ENCODE results near the gene DDAH1. TPM values are rescaled to one million over a fixed set of nuclear protein-coding genes. Genes with fewer than 3 reads are reported as not detected.

Gene DDAH1
- total and polyA plus RNA-seq, 2 of the 8 experiments (the other 6 are each of a cell fraction or from before 2014, with no cell fraction given): 22.8 to 54.5 TPM

DNA sequence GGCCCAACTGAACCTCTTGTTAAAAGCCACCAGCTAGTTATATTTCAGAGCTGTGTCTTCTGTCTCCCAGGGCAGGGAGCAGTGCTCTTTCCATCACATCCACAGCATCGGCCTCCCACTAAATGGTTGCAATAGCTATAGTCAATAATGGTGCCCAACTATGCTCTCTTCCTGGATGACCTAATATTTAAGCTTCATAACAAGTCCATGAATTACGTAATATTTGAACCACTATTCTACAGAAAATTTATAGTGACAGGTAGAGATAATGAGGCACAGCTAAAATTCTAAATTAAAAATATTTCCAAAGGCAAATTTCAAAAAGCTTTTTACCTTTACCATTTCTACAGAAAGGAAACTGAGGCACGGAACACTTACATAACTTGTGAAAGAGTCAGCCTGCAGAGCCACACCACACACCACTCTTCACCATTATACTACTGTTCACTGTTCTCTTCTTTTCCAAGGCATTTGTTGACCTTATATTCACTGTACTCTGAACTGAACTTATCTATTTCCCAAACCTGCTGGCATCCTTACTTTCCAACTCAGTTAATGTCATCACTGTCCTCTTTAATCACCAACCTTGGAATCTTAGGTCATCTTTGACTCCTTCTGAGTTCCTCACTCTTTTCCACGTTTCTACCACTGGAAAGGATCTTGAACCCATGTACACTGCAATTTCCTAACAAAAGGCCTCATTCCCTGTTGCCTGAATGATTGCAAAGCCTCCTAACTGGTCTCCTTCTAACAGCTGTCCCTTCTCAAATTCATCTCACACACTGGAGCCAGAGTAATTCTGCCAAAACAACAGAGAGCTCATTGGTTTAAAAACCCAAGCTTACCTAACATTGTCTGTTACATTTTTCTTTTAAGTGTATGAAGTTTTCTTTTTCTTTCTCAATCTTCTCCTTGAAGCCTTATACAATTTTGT is 85.5 kb downstream of the DDAH1 start (continued):
- TF ChIP-seq ATF2 (IDR thresholded peaks at IDR 0.05; ENCODE audit: low read length): no peak
- no peak for TF ChIP-seq YY1 (IDR thresholded peaks at IDR 0.05; ENCODE audit: low read depth, low read length)
- no peak for TF ChIP-seq FOSL1 (IDR thresholded peaks at IDR 0.05; ENCODE audit: insufficient read depth, low read depth, low read length)
- TF ChIP-seq KDM1A (IDR thresholded peaks at IDR 0.05; ENCODE audit: borderline replicate concordance, low read length): no peak
- TF ChIP-seq POLR2AphosphoS5 (IDR thresholded peaks at IDR 0.05; ENCODE audit: low read depth, low read length): no peak
- TF ChIP-seq MAX (IDR thresholded peaks at IDR 0.05): no peak
